GM10847 (cell line): ENCODE results near the gene TAF13.

ENCODE experiments used
- POLR2A ChIP-seq: IDR thresholded peaks from 2 replicates; pipeline ENCODE4 v1.6.1; 2011; ENCODE audit not compliant: insufficient read length; ENCODE audit errors: extremely low read depth

The TAF13 gene

GRCh38 chr1:109079240-109079622, 3.4 kb upstream of the TAF13 start:
- TF ChIP-seq POLR2A = no peak

GRCh38 chr1:109078317-109078716, 2.5 kb upstream of the TAF13 start:
- no peak for TF ChIP-seq POLR2A

DNA sequence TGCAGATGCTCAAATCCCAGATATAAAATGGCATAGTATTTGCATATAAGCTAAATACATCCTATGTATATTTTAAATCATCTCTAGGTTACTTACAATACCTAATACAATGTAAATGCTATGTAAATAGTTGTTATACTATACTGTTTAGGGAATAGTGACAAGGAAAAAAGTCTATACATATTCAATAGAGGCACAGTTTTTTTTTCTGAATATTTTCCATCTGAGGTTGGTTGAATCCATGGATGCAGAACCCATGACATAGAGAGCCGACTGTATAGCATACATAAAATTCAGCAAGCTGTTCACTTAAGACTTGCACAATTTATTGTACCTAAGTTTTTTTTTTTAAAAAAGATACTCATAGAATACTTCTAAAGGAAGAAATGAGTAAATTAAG, 6.5 kb downstream of the TAF13 start:
- TF ChIP-seq POLR2A = no peak

DNA sequence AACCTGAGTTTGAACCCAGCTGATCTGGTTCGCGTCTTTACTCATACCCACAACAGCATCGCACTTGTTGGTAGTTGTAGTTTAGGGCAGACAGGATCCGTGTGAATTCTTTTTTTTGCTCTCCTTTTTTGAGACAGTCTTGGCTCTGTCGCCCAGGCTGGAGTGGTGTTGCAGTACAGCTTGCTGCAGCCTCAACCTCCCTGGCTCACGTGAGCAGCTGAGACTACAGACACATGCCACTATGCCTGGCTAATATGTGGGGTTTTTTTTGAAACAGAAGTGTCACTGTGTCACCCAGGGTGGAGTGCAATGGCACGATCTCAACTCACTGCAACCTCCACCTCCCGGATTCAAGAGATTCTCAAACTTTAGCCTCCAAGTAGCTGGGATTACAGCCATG, 7.9 kb downstream of the TAF13 start:
- TF ChIP-seq POLR2A = no peak

- TF ChIP-seq POLR2A = no peak
Observed at GRCh38 chr1:109065137-109065536, 10.7 kb downstream of the TAF13 start.

- TF ChIP-seq POLR2A = no peak
Observed at GRCh38 chr1:109061183-109061582, 14.6 kb downstream of the TAF13 start.

DNA sequence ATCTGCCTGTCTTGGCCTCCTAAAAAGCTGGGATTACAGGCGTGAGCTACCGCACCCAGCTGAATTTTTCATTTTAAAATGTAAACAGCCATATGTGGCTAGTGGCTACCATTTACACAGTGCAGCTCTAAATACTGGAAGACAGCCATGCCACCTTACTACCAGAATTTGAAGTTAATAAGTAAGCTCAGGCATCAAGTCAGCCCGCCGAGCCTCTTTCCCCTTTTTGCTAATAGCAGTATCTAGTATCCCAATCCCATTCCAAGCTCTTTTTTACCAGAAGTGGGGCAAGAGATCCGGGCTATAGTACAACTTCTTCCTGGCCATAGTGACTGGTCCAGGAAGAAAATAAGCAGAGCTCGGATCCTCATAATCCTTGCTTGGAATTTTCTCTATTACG, 15.1 kb downstream of the TAF13 start:
- TF ChIP-seq POLR2A = no peak

DNA sequence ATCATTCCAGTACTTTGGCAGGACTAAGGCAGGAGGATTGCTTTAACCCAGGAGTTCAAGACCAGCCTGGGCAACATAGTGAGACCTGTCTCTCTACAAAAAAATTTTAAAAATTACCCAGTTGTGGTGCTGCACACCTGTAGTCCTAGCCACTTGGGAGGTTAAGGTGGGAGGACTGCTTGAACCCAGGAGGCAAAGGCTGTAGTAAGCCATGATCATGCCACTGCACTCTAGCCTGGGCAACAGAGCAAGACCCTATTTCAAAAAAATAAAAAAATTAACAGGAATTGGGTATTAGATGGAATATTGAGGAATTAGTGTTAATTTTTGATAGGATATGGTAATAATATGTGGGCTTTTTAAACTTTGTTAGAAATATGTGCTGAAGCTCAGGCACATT, 16.8 kb downstream of the TAF13 start:
- no peak for TF ChIP-seq POLR2A

- no peak for TF ChIP-seq POLR2A
Observed at GRCh38 chr1:109056064-109056463, 19.7 kb downstream of the TAF13 start.

DNA sequence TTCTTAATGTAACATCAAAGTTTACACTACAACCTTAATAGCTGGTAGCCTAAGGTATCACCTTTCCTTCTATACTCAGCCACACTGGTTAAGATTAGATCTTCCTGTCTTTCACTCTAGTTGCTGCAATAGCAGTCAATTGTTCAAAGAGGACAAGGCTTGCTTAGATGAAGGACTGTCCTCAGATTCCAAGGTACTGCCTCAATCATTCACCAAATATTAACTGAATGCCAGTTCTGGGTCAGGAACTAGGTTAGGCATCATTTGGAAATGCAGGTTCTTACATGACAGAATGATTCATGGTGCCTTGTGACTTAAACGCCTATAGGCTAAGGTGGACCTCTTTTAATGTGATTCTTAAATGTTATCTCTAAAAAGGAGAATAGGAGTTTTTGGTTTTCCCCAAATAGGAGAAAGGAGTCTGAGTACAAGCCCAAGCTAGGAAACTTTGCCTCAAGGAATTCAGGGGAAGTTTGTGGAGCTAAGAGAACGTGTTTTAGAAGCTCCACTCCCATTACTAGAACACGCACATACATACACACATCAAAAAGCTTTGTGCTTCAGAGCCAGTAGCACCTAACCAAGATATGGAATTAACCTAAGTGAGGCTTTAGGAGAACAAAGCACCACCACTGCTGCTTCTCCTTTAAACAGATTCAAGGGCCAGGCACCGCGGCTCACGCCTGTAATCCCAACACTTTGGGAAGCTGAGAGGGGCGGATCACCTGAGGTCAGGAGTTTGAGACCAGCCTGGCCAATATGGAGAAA, 25.4 kb downstream of the TAF13 start:
- no peak for TF ChIP-seq POLR2A

DNA sequence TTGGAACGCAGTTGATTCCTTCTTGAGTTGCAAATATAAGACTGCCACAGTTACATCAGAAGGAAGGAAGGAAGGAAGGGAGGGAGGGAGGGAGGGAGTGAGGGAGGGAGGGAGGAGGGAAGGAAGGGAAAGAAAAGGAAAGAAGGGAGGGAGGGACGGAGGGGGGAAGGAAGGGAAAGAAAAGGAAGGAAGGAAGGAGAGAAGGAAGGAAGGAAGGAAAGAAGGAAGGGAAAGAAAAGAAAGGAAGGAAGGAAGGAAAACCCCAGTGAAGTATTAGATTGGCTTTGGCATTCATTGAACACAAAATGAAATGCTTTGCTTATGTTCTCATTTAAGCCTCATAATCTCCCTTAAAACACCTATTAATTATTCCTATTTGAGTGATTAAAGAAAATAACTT, 27.5 kb downstream of the TAF13 start:
- TF ChIP-seq POLR2A = no peak

DNA sequence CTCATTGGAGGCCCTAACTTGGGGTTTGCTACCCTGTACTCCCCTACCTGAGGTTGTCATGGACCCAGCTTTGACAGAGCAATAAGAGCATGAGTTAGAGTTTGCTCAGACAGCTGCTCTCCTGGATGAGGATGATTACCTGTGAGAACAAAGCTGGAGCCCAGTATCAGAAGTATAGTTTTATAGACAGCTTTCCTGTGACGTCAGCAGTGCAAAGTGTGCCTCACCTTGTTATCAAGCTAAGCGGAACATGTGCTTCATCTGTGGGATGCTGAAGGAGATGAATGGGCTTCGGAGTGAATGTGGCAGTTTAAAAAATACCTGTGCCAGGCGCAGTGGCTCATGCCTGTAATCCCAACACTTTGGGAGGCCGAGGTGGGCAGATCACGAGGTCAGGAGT, 28.5 kb downstream of the TAF13 start:
- no peak for TF ChIP-seq POLR2A

GRCh38 chr1:109046671-109047070, 29.1 kb downstream of the TAF13 start:
- no peak for TF ChIP-seq POLR2A

DNA sequence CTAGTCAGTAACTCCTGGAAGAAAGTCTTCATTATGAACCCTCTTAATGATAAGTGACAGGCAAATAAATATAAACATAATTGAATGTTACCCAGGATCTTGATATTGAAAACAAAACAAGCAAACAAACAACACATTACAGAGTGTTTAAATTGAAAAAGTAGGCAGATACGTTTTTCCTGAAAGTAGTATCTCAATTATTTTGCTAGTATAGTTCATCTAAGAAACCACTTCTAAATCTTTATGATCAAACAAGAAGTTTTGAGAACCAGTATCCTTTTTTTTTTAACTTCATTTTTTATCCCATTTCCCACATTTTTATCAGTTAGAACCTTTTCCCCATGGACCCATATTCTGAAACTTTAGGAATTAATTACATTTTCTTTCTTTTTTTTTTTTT, 30.2 kb downstream of the TAF13 start:
- TF ChIP-seq POLR2A = no peak

GRCh38 chr1:109041621-109042468, 34.0 kb downstream of the TAF13 start, which contains the start of gene WDR47:
Gene WDR47 (minus strand): TSS chr1:109042102. CDS start chr1:109023512, 18,590 bp downstream.
- peak; percentile 97 for TF ChIP-seq POLR2A

DNA sequence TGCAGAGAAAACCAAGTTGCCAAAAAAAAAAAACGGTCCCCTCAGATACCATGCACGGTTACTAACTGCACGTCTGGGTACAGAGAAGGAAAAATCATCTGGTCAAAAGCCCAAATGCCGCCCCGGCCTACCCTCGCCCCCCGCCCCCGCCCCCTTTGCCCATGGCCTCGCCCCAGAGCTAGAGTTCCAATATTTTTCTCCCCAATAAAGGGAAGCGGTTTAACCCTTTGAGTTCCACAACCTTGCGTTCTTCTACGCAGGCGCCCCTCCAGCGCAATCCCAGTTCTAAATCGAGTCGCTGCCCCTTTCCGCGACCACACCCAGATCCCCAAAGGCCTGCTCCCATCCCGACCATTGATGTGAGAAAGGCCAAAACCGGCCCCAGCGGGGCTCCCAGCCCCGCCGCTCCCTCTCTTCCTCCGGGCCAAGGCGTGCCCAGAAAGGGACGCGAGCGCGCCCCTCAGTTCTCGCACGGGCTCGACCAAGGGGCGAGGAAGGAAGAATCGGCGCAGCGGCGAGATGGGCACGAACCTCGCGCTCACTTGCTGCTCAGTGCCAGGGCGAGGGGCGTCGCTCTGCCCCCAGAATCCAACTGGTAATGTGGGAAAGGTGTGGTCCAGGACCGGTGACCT, 34.7 kb downstream of the TAF13 start:
- no peak for TF ChIP-seq POLR2A
